HepG2 (cell line): Measurements from ENCODE around the gene VSNL1. TPM values are rescaled to one million over a fixed set of nuclear protein-coding genes. Genes with fewer than 3 reads are reported as not detected.
A peak's percentile ranks its signal among the peaks of the same experiment; 100 is the strongest.

Experiments used
- CERS6 ChIP-seq: sonication (generic); formaldehyde crosslinking; IDR thresholded peaks from 2 replicates; pipeline ENCODE4 v1.5.0; 2020; ENCODE audit warnings: missing genetic modification reagents
- DMTF1 ChIP-seq: sonication (generic); formaldehyde crosslinking; IDR thresholded peaks from 2 replicates; pipeline ENCODE4 v1.4.0; 2020; ENCODE audit warnings: mild to moderate bottlenecking, missing genetic modification reagents
- HMGXB3 ChIP-seq: sonication (generic); formaldehyde crosslinking; IDR thresholded peaks from 2 replicates; pipeline ENCODE4 v1.4.0; 2020; ENCODE audit warnings: missing genetic modification reagents, borderline replicate concordance
- MAFK ChIP-seq, 2 experiments: IDR thresholded peaks in 1 of 2; conservative IDR thresholded peaks in 1 of 2; 2 replicates each; pipeline ENCODE4 v1.6.1; 2011; ENCODE audit warnings: improper control_type of control experiment in 2 of 2, low read length in 2 of 2
- MTERF4 ChIP-seq: sonication (generic); formaldehyde crosslinking; IDR thresholded peaks from 2 replicates; pipeline ENCODE4 v1.8.0; 2023; ENCODE audit warnings: mild to moderate bottlenecking, missing genetic modification reagents
- MTF1 ChIP-seq: sonication (generic); formaldehyde crosslinking; IDR thresholded peaks from 2 replicates; pipeline ENCODE4 v1.5.0; 2020; ENCODE audit warnings: missing genetic modification reagents
- NR2F2 ChIP-seq: IDR thresholded peaks from 2 replicates; pipeline ENCODE4 v1.6.1; 2012; ENCODE audit warnings: low read depth, inconsistent platforms, borderline replicate concordance
- POGK ChIP-seq: sonication (generic); formaldehyde crosslinking; conservative IDR thresholded peaks from 2 replicates; pipeline ENCODE4 v1.8.0; 2022; ENCODE audit warnings: mild to moderate bottlenecking, moderate library complexity, missing genetic modification reagents
- RCOR2 ChIP-seq: IDR thresholded peaks from 2 replicates; pipeline ENCODE4 v1.6.1; 2016; ENCODE audit warnings: missing biosample characterization, missing genetic modification reagents
- TBL1XR1 ChIP-seq: fragments of 150-350 bp; IDR thresholded peaks from 2 replicates; pipeline ENCODE4 v1.6.1; 2014; ENCODE audit warnings: borderline replicate concordance, low read length; ENCODE audit not compliant: partially characterized antibody
- TOE1 ChIP-seq: sonication (generic); formaldehyde crosslinking; IDR thresholded peaks from 2 replicates; pipeline ENCODE4 v1.4.0; 2020; ENCODE audit warnings: mild to moderate bottlenecking, missing genetic modification reagents
- ZFP82 ChIP-seq: sonication (generic); formaldehyde crosslinking; IDR thresholded peaks from 2 replicates; pipeline ENCODE4 v1.5.1; 2020; ENCODE audit warnings: mild to moderate bottlenecking, missing genetic modification reagents, borderline replicate concordance
- ZNF17 ChIP-seq: sonication (generic); formaldehyde crosslinking; IDR thresholded peaks from 2 replicates; pipeline ENCODE4 v1.5.0; 2020; ENCODE audit warnings: mild to moderate bottlenecking, missing genetic modification reagents
- ZNF512B ChIP-seq: sonication (generic); formaldehyde crosslinking; IDR thresholded peaks from 2 replicates; pipeline ENCODE4 v1.5.1; 2020; ENCODE audit warnings: missing genetic modification reagents, mild to moderate bottlenecking, borderline replicate concordance
- polyA plus RNA-seq, 8 experiments: library from polyadenylated mRNA; depleted of rRNA in 3 of 8; stranded (reverse) in 7 of 8; unstranded in 1 of 8; fragments of >200 nt; fragmentation: Illumina TruSeq in 4 of 8; extraction: Trizol in 4 of 8; gene quantifications; 2 replicates each; pipeline versions ENCODE4 v1.2.1 to v1.2.3, GENCODE V29; 2011 to 2016; ENCODE audit warnings: low read depth in 4 of 8, missing spikeins in 1 of 8, mixed read lengths in 1 of 8; ENCODE audit not compliant: insufficient read depth in 1 of 8
- total RNA-seq, 5 experiments: library from RNA; depleted of rRNA; stranded (reverse); fragments of >200 nt; fragmentation: Illumina TruSeq; extraction: Trizol; gene quantifications; 2 replicates each; pipeline ENCODE4 v1.2.3, GENCODE V29; 2016; ENCODE audit warnings: low read depth in 1 of 5

Gene VSNL1
- total and polyA plus RNA-seq, 2 of the 13 experiments (the other 11 are each of a cell fraction or from before 2014, with no cell fraction given) = 63.2 to 95.9 TPM

- no peak for TF ChIP-seq DMTF1 (CRISPR knock-in tag)
- TF ChIP-seq NR2F2 = no peak
- no peak for TF ChIP-seq CERS6
- no peak for TF ChIP-seq TOE1 (CRISPR knock-in tag)
- TF ChIP-seq TBL1XR1 = no peak
- no peak; the same call in 1 of the 2 replicates for TF ChIP-seq RCOR2 (CRISPR knock-in tag)
- TF ChIP-seq ZNF17 = no peak
- TF ChIP-seq ZNF512B (CRISPR knock-in tag) = no peak
- no peak for TF ChIP-seq MTF1 (CRISPR knock-in tag)
- peak; percentile 32 for TF ChIP-seq HMGXB3 (CRISPR knock-in tag)
- no peak for TF ChIP-seq POGK (CRISPR knock-in tag)
- no peak for TF ChIP-seq MTERF4 (CRISPR knock-in tag)
- peak; percentile 15; the same call in 1 of the 2 replicates for TF ChIP-seq ZFP82 (CRISPR knock-in tag)
- TF ChIP-seq MAFK (conservative IDR thresholded peaks at IDR 0.05 in 1 of 2, IDR thresholded peaks at IDR 0.05 in 1 of 2; ENCODE audit: low read length in 2 of 2) = peak; percentile 56 to 73; a peak in 3 of 4 replicates
Measured at GRCh38 chr2:17538022-17538843, 2.3 kb upstream of the VSNL1 start (continued).
